Measurements from ENCODE around the gene RNF208.

Gene RNF208, protein sequence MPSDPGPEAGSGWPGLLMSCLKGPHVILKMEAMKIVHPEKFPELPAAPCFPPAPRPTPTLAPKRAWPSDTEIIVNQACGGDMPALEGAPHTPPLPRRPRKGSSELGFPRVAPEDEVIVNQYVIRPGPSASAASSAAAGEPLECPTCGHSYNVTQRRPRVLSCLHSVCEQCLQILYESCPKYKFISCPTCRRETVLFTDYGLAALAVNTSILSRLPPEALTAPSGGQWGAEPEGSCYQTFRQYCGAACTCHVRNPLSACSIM

GRCh38 chr9:137222190-137223077 is at the start of gene RNF208:
Gene RNF208 (minus strand): TSS chr9:137222240. CDS start chr9:137221212, 1,028 bp downstream.
- peak within 1 kb of the TSS; percentile 98 for H3K9ac ChIP-seq (ENCODE audit: low read depth, low read length)
- H3K9me3 ChIP-seq (ENCODE audit: insufficient read depth, low read length, severe bottlenecking): no peaks in the 10 kb centered on the region
- H3K4me1 ChIP-seq (ENCODE audit: insufficient read depth, low read length): peaks cover 20% of the 10 kb centered on the region
- peak within 1 kb of the TSS; percentile 94 for H3K4me2 ChIP-seq (ENCODE audit: insufficient read depth, low read length)
- H3K36me3 ChIP-seq (ENCODE audit: insufficient read depth, low read length): no peaks in the 10 kb centered on the region; the same call in 1 of the 2 replicates
- no peaks in the 10 kb centered on the region for H3K79me2 ChIP-seq (ENCODE audit: insufficient read depth, low read length)
- peak within 1 kb of the TSS; percentile 68 to 96; a peak in 3 of 4 replicates for H3K4me3 ChIP-seq (ENCODE audit: low read depth in 1 of 2, low read length in 2 of 2)
- TF ChIP-seq CTCF (IDR thresholded peaks at IDR 0.05; ENCODE audit: borderline replicate concordance, extremely low read depth, low read length, poor library complexity, severe bottlenecking) (no peak), EZH2 (IDR thresholded peaks at IDR 0.05; ENCODE audit: borderline replicate concordance, low read depth, low read length, severe bottlenecking) (no peak)
- no peak for DNase-seq
- peak within 1 kb of the TSS; percentile 82 for H2AFZ ChIP-seq (ENCODE audit: low read depth, low read length)
- peak within 1 kb of the TSS; percentile 85 for H3K27ac ChIP-seq (ENCODE audit: low read length)
- H4K20me1 ChIP-seq (ENCODE audit: insufficient read depth, low read length): no peaks in the 10 kb centered on the region
- no peaks in the 10 kb centered on the region for H3K27me3 ChIP-seq (ENCODE audit: insufficient read depth, low read length, poor library complexity)
- no peak for ATAC-seq (ENCODE audit: insufficient read depth, low read depth)

- H3K36me3 ChIP-seq (ENCODE audit: insufficient read depth, low read length): peaks cover 46% of the 10 kb centered on the region
- no peaks in the 10 kb centered on the region for H3K4me1 ChIP-seq (ENCODE audit: insufficient read depth, low read length)
- no peak for TF ChIP-seq CTCF (IDR thresholded peaks at IDR 0.05; ENCODE audit: borderline replicate concordance, extremely low read depth, low read length, poor library complexity, severe bottlenecking)
- TF ChIP-seq EZH2 (IDR thresholded peaks at IDR 0.05; ENCODE audit: borderline replicate concordance, low read depth, low read length, severe bottlenecking): no peak
- H3K4me3 ChIP-seq (ENCODE audit: low read depth in 1 of 2, low read length in 2 of 2): no peak overlapping the region
- H2AFZ ChIP-seq (ENCODE audit: low read depth, low read length): no peak overlapping the region
- no peaks in the 10 kb centered on the region for H3K9me3 ChIP-seq (ENCODE audit: insufficient read depth, low read length, severe bottlenecking)
- peaks cover 46% of the 10 kb centered on the region for H4K20me1 ChIP-seq (ENCODE audit: insufficient read depth, low read length)
- H3K4me2 ChIP-seq (ENCODE audit: insufficient read depth, low read length): no peak overlapping the region
- DNase-seq (no peak), ATAC-seq (ENCODE audit: insufficient read depth, low read depth) (no peak)
- H3K79me2 ChIP-seq (ENCODE audit: insufficient read depth, low read length): 0 out of 2 replicates have a peak, but pooled peaks cover 2% of the 10 kb centered on the region
- H3K27ac ChIP-seq (ENCODE audit: low read length): no peak overlapping the region
- H3K27me3 ChIP-seq (ENCODE audit: insufficient read depth, low read length, poor library complexity): no peaks in the 10 kb centered on the region
- H3K9ac ChIP-seq (ENCODE audit: low read depth, low read length): no peak overlapping the region
These were observed 49.6 kb upstream of the RNF208 start for GRCh38 chr9:137271696-137272076.

- H3K27me3 ChIP-seq (ENCODE audit: insufficient read depth, low read length, poor library complexity): no peaks in the 10 kb centered on the region
- no peak overlapping the region for H3K9ac ChIP-seq (ENCODE audit: low read depth, low read length)
- 0 out of 2 replicates have a peak, but pooled peaks cover 2% of the 10 kb centered on the region for H3K79me2 ChIP-seq (ENCODE audit: insufficient read depth, low read length)
- H2AFZ ChIP-seq (ENCODE audit: low read depth, low read length): no peak overlapping the region
- no peak overlapping the region for H3K27ac ChIP-seq (ENCODE audit: low read length)
- DNase-seq (peak; percentile 71), ATAC-seq (ENCODE audit: insufficient read depth, low read depth) (peak; percentile 81)
- peaks cover 52% of the 10 kb centered on the region for H3K36me3 ChIP-seq (ENCODE audit: insufficient read depth, low read length)
- no peaks in the 10 kb centered on the region for H3K9me3 ChIP-seq (ENCODE audit: insufficient read depth, low read length, severe bottlenecking)
- no peaks in the 10 kb centered on the region for H3K4me1 ChIP-seq (ENCODE audit: insufficient read depth, low read length)
- no peak overlapping the region for H3K4me3 ChIP-seq (ENCODE audit: low read depth in 1 of 2, low read length in 2 of 2)
- no peak overlapping the region for H3K4me2 ChIP-seq (ENCODE audit: insufficient read depth, low read length)
- TF ChIP-seq CTCF (IDR thresholded peaks at IDR 0.05; ENCODE audit: borderline replicate concordance, extremely low read depth, low read length, poor library complexity, severe bottlenecking) (no peak), EZH2 (IDR thresholded peaks at IDR 0.05; ENCODE audit: borderline replicate concordance, low read depth, low read length, severe bottlenecking) (no peak)
- peaks cover 46% of the 10 kb centered on the region for H4K20me1 ChIP-seq (ENCODE audit: insufficient read depth, low read length)
These were observed 49.1 kb upstream of the RNF208 start for GRCh38 chr9:137270929-137271695.
